NCI-H128 (cell line): ENCODE results near the gene CDH4.

Source experiments
- DNase-seq: peaks from one replicate; lab custom pipeline; 2025; ENCODE audit not compliant: unreplicated experiment; lab: John Stamatoyannopoulos, UW

Gene CDH4

DNA sequence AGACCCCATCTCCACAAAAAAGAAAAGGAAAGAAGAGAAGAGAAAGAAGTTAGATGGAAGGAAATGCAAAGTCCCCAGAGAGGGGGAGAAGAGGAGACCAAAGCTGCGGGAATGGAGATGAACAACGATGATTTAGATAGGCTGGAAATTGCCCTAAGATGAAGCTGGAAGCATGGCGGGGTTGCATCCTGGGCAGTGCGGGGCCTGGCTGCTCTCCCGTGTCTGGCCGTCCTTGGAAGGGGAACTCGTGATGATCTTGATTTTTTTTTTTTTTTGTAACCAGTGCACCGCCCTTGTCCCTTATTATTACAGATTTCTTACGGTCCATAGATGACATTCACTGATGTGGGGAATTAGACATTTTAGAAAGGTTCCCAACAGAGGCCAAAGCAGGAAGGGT lies 276.5 kb downstream of the CDH4 start:
- no peak for DNase-seq

GRCh38 chr20:61529354-61529753 lies 277.3 kb downstream of the CDH4 start:
- DNase-seq = no peak

DNA sequence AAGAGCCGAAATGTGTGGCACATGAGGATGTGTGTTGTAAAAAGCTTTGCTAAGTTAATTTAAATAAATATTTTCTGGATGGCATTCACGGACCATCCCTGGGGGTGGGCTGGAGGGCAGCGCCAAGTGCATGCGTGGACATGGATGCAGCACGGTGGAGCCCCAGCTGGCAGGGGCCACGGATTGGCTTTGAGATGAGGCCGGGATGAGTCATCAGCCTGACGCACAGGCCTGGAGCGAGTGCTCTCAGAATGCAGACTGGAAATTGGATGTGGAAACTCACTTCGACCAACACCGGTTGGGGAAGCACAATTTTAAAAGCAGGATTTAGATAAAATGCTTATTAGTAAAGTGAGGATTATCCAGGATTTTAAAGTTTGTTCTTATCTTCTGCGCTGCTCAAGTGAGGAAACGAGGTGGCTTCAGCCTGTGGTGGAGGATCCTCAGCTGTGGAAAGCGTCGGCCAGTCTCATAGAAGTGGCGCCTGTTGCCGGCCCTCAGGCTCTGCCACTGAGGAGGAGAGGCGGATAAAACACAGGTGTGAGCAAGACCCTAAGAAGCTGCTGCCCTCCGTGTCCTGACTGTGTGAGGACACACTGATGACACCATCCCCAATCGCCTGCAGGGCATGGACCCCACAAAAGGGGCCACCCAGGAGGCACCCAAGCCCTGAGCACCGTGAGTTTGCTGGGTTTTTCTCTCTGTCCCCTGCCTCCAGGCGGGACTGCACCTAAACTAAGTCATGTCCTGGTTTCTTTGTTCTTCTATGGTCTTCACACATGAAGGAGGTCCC lies 279.7 kb downstream of the CDH4 start:
- no peak for DNase-seq

DNA sequence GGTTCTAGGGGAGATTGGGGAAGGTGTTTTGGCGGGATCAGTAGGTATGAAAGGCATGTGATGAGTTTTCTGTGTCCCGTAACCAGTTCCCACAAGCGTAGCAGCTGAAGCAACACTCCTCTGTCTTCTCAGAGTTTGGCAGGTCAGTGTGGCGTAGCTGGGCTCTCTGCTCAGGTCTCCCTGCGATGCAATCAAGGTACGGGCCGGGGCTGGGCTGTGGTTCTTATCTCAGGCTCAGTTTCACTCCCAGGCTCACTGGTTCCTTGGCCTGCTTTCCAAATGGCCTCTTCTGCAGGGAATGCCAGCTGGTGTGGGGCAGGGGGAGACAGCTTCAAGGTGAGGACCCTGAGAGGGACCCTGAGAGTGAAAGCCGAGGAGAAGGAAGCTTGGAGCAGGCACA lies 280.7 kb downstream of the CDH4 start:
- no peak for DNase-seq

DNA sequence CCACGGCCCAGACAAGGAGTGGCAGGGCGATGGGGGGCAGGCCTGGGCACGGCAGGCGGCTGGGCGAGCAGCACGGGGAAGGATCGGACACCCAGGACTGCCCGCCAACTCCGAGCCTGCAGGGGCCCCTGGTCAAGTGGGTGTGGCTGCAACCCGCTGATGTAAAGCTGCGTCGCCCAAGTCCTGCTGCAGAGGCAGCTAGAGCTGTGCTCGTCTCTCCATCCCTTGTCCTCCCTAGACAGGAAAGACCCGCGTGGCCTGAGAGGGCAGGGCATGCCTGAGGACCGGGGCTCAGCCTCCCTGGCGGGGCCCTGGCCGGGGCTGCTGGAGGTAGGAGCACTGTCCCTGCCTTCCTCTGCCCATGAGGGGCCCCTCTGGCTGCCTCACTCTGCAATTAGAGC lies 281.2 kb downstream of the CDH4 start:
- no peak for DNase-seq

DNA sequence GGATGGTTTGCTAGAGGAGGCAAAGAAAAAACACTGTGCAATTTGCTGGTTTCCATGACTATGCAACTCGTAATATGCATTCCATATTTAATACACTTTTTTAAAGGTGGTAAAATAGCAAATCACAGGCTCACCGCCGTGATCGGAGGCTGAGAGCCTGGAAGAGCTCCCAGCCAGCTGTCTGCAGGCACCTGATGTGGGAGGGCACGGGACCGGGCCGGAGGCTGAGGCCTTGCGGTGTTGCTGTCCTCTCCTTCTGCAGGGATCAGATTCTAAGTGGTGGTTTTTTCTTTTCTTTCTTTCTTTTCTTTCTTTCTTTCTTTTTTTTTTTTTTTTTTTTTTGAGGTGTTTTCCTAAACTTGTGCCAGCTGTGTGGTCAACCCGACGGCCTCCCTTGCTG lies 282.3 kb downstream of the CDH4 start:
- no peak for DNase-seq

DNA sequence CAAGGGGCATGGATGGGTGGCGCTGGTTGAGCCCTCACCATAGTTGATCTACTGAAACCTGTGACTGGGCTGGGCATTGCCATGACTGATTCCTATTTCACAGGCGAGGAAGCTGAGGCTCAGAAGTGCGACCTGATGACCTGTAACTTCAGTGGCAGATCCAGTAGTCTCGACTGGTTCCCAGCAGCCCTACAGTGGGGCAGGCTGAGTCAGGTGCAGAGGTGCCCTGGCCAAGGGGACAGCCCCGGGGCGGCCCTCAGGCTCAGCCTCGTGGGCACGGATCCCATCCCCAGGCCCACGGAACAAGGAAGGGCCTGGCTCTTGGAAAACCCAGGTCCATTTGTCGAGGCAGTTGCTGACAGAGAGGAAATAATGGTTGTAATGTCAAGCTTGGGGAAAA lies 283.0 kb downstream of the CDH4 start:
- no peak for DNase-seq

DNA sequence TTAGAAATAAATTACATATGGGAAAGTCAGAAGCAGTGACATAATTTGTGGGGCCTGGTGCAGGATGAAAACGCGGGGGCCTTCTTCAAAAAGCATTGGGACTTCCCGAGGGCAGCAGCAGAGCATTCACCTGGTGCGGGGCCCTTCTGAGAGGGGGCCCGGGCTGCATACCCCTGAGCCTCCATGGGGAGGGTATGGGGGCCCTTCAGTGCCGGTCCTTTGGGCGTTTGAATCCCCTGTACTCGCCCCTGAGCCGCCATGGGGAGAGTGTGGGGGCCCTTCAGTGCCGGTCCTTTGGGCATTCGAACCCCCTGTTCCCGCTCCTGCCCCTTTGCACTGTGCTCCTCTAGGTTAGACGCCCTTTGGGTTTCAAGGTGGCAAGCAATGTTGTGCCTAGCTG lies 283.5 kb downstream of the CDH4 start:
- DNase-seq = no peak

- DNase-seq = no peak
Measured at GRCh38 chr20:61535956-61536355, 283.9 kb downstream of the CDH4 start.

DNA sequence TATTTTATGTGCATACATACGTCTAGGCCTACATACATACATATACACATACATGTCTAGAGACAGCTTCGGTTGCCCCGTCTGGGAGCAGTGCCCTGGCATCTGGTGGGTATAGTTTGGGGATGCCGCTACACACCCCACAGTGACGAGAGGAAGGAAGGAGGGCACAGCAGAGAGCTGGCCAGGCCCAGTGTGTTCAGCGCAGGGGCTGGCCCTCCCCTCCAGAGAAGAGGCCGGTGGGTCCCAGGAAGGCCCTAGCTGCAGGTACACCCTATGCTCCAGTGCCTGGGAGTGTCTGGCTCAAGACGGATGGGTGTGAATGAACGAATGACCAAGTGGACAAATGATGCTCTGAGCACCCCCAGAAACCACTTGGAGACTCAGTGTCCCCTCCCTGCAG lies 284.6 kb downstream of the CDH4 start:
- DNase-seq = no peak

- no peak for DNase-seq
Measured at GRCh38 chr20:61537239-61538182, 285.4 kb downstream of the CDH4 start.

GRCh38 chr20:61538183-61538942 lies 286.3 kb downstream of the CDH4 start:
- DNase-seq = no peak

- no peak for DNase-seq
Measured at GRCh38 chr20:61538943-61539265, 286.8 kb downstream of the CDH4 start.

DNA sequence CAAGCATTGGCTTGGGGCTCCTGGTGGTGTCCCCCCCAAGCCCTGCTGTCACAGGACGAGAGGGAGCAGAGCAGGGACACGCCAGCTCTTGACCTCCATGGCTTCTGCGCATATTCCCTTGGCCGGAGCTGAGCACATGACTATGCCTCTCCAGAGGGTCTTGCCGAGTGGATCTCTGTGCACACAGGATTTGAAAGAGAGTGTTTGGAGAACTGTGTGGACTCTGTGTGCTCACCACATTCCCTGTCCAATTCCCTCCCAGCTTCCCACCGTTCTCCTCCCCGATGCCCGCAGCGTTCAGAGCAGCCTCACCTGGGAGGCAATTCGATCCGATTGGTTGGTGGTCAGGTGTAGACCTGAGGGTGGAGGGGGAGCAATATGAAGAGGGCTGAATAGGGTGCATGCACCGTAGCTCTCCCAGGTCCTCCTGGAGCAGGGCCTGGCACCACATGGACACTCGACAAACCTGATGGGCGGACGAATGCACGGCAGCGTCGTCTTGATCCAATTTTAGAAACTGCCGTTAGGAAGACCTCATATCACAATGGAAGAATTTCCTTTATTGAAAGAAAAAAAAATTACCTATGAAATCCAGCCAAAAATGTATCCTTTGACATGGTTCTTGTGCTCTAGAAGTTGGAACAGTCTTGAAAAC lies 287.8 kb downstream of the CDH4 start:
- DNase-seq = no peak

DNA sequence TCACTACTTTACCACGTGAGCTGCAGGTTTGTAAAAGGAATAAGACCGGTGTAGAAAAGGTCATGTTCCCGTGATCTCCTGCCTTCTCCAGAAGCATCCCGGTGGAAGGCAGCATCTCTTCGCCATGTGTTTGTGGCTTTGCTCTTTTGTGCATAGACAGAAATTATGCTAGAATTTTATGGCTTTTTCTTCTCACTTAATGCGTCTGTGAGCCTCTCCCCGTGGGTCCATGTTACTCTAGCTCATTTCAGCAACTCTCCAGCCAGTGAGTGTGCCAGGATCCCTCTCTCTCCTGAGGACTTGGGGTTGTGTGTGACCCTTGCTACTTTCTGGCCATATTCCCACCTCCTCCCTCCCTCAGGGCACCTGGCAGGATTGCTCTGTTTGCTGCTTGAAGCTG lies 289.5 kb downstream of the CDH4 start:
- no peak for DNase-seq

DNA sequence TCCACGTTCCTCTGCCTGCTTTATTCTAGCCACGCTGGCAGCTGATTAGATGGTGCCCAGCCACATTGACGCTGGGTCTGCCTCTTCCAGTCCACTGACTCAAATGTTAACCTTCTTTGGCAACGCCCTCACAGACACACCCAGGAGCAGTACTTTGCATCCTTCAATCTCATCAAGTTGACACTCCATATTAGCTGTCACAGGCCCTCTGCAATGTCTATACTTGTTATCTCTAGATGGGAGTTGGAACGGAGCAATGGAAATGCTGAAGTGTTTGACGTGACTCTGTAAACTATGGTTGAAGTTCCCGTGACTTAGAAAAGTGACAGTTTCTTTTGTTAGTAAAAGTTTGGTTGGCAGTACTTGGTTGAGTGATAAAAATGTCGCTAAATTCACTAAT lies 291.0 kb downstream of the CDH4 start:
- no peak for DNase-seq

- DNase-seq = no peak
Measured at GRCh38 chr20:61543931-61544745, 292.1 kb downstream of the CDH4 start.

- DNase-seq = no peak
Measured at GRCh38 chr20:61544910-61545889, 293.1 kb downstream of the CDH4 start.

- DNase-seq = no peak
Measured at GRCh38 chr20:61546641-61547040, 294.6 kb downstream of the CDH4 start.
